Measurements from ENCODE around the gene EPS8L2. TPM values are rescaled to one million over a fixed set of nuclear protein-coding genes. Genes with fewer than 3 reads are reported as not detected.
A peak's percentile ranks its signal among the peaks of the same experiment; 100 is the strongest.
"Not testable (repeated sequence)": the region's sequence is repeated elsewhere in the genome, so short reads cannot be mapped to it uniquely, and the experiment has no call there.

The EPS8L2 gene
- polyA plus RNA-seq, 1 donor: 2.0 TPM

- no peak for DNase-seq (ENCODE audit: low read depth)
Measured at GRCh38 chr11:724778-725386, 18.9 kb downstream of the EPS8L2 start.

GRCh38 chr11:725624-726202, 19.7 kb downstream of the EPS8L2 start:
- DNase-seq (ENCODE audit: low read depth): no peak

GRCh38 chr11:726278-727220, 20.5 kb downstream of the EPS8L2 start:
- no peak for DNase-seq (ENCODE audit: low read depth)

- DNase-seq (ENCODE audit: low read depth): no peak
Measured at GRCh38 chr11:727281-727701, 21.3 kb downstream of the EPS8L2 start.

GRCh38 chr11:727859-728748, 22.1 kb downstream of the EPS8L2 start:
- DNase-seq (ENCODE audit: low read depth): no peak

GRCh38 chr11:728901-729491, 23.0 kb downstream of the EPS8L2 start:
- no peak for DNase-seq (ENCODE audit: low read depth)

- no peak for DNase-seq (ENCODE audit: low read depth)
Measured at GRCh38 chr11:729492-730074, 23.6 kb downstream of the EPS8L2 start.

GRCh38 chr11:733072-733471, 27.0 kb downstream of the EPS8L2 start:
- no peak for DNase-seq (ENCODE audit: low read depth)

GRCh38 chr11:734541-734940, 28.5 kb downstream of the EPS8L2 start:
- not testable (repeated sequence) for DNase-seq (ENCODE audit: low read depth)

- no peak for DNase-seq (ENCODE audit: low read depth)
Measured at GRCh38 chr11:737366-737765, 31.3 kb downstream of the EPS8L2 start.

GRCh38 chr11:737899-738298, 31.9 kb downstream of the EPS8L2 start:
- not testable (repeated sequence) for DNase-seq (ENCODE audit: low read depth)

- DNase-seq (ENCODE audit: low read depth): no peak
Measured at GRCh38 chr11:742156-742546, 36.1 kb downstream of the EPS8L2 start.

- no peak for DNase-seq (ENCODE audit: low read depth)
Measured at GRCh38 chr11:742571-743201, 36.7 kb downstream of the EPS8L2 start.

GRCh38 chr11:745428-745827, 39.4 kb downstream of the EPS8L2 start:
- no peak for DNase-seq (ENCODE audit: low read depth)

GRCh38 chr11:746289-747157, 40.5 kb downstream of the EPS8L2 start:
- DNase-seq (ENCODE audit: low read depth): no peak

GRCh38 chr11:747158-748006, 41.4 kb downstream of the EPS8L2 start, which contains the start of gene TALDO1:
TALDO1 (plus strand) TSS chr11:747464; CDS start chr11:747482, 18 bp downstream.
- peak; percentile 39 for DNase-seq (ENCODE audit: low read depth)

- DNase-seq (ENCODE audit: low read depth): no peak
Measured at GRCh38 chr11:748007-748359, 42.0 kb downstream of the EPS8L2 start.

GRCh38 chr11:749731-750130, 43.7 kb downstream of the EPS8L2 start:
- DNase-seq (ENCODE audit: low read depth): no peak
